ENCODE measurements around the gene ZNF804B. TPM values are rescaled to one million over a fixed set of nuclear protein-coding genes. Genes with fewer than 3 reads are reported as not detected.

ZNF804B gene
- total RNA-seq, 1 experiment from 2014 or later: not detected

- DNase-seq (ENCODE audit: low spot score): no peak
- intact Hi-C loops (cut with micrococcal nuclease; ENCODE audit: unreplicated experiment): no loop called here
- POLR2A ChIA-PET (ENCODE audit: low non-redundant PET): no interaction called here
- BruUV-seq (replicated peaks): no TSS peak
- TF ChIP-seq, protein P1, sequence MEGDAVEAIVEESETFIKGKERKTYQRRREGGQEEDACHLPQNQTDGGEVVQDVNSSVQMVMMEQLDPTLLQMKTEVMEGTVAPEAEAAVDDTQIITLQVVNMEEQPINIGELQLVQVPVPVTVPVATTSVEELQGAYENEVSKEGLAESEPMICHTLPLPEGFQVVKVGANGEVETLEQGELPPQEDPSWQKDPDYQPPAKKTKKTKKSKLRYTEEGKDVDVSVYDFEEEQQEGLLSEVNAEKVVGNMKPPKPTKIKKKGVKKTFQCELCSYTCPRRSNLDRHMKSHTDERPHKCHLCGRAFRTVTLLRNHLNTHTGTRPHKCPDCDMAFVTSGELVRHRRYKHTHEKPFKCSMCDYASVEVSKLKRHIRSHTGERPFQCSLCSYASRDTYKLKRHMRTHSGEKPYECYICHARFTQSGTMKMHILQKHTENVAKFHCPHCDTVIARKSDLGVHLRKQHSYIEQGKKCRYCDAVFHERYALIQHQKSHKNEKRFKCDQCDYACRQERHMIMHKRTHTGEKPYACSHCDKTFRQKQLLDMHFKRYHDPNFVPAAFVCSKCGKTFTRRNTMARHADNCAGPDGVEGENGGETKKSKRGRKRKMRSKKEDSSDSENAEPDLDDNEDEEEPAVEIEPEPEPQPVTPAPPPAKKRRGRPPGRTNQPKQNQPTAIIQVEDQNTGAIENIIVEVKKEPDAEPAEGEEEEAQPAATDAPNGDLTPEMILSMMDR (conservative IDR thresholded peaks at IDR 0.05; ENCODE audit: low read depth, low read length): no peak
- no peak for TF ChIP-seq EZH2 (IDR thresholded peaks at IDR 0.05; ENCODE audit: borderline replicate concordance, low read depth, low read length, poor library complexity, severe bottlenecking)
- Histone ChIP-seq H3K9me3 (ENCODE audit: low read depth, low read length, poor library complexity, severe bottlenecking) (no peaks in the 10 kb centered on the region), H3K4me1 (ENCODE audit: insufficient read depth, low read length, poor library complexity, severe bottlenecking) (no peaks in the 10 kb centered on the region), H3K36me3 (ENCODE audit: insufficient read depth, low read length, poor library complexity, severe bottlenecking) (no peaks in the 10 kb centered on the region), H3K27me3 (replicated peaks; ENCODE audit: insufficient read depth, low read depth, low read length, poor library complexity) (no peaks in the 10 kb centered on the region), H3K27ac (ENCODE audit: low read depth, low read length, poor library complexity, severe bottlenecking) (no peak overlapping the region), H3K4me3 (ENCODE audit: low read depth, low read length, poor library complexity, severe bottlenecking) (no peak overlapping the region)
- CTCF ChIA-PET: interaction anchor here (0.7 kb wide), 1 partner anchor 201 kb away, joined by 3 read pairs; no protein-coding TSS in a partner anchor
Measured at GRCh38 chr7:88806280-88807037, 47.0 kb downstream of the ZNF804B start.

- CTCF ChIA-PET: no interaction called here
- Histone ChIP-seq H3K9me3 (ENCODE audit: low read depth, low read length, poor library complexity, severe bottlenecking) (no peaks in the 10 kb centered on the region), H3K27ac (ENCODE audit: low read depth, low read length, poor library complexity, severe bottlenecking) (no peak overlapping the region), H3K27me3 (replicated peaks; ENCODE audit: insufficient read depth, low read depth, low read length, poor library complexity) (no peaks in the 10 kb centered on the region), H3K36me3 (ENCODE audit: insufficient read depth, low read length, poor library complexity, severe bottlenecking) (no peaks in the 10 kb centered on the region), H3K4me3 (ENCODE audit: low read depth, low read length, poor library complexity, severe bottlenecking) (no peak overlapping the region), H3K4me1 (ENCODE audit: insufficient read depth, low read length, poor library complexity, severe bottlenecking) (no peaks in the 10 kb centered on the region)
- TF ChIP-seq, protein P1 (conservative IDR thresholded peaks at IDR 0.05; ENCODE audit: low read depth, low read length): no peak
- no peak for TF ChIP-seq EZH2 (IDR thresholded peaks at IDR 0.05; ENCODE audit: borderline replicate concordance, low read depth, low read length, poor library complexity, severe bottlenecking)
- intact Hi-C loops (cut with micrococcal nuclease; ENCODE audit: unreplicated experiment): no loop called here
- BruUV-seq (replicated peaks): no TSS peak
- no peak for DNase-seq (ENCODE audit: low spot score)
- POLR2A ChIA-PET (ENCODE audit: low non-redundant PET): no interaction called here
Measured at GRCh38 chr7:88818552-88818951, 59.1 kb downstream of the ZNF804B start.

DNA sequence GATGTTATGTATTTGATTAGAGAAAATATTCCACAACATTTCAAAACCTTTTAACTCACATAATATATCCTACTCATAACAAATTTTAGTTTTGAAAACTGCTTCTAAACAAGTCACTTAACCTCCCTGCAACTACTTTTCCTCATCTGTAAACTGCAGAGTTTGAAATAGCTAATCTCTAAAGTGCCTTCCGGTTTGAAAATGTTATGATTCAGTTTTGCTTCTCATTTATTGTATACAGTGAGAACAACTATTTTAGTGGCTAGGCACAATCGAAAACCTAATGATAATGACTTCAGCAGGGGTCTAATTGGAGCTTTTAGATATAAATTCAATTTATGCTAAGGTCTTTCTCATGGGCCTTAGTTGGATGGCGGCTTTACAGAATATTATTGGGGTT is 66.7 kb downstream of the ZNF804B start:
- no peak overlapping the region for H3K4me3 ChIP-seq (ENCODE audit: low read depth, low read length, poor library complexity, severe bottlenecking)

More for the DNA sequence above, 66.7 kb downstream of the ZNF804B start:
- POLR2A ChIA-PET (ENCODE audit: low non-redundant PET): no interaction called here
- CTCF ChIA-PET: no interaction called here
- H3K9me3 ChIP-seq (ENCODE audit: low read depth, low read length, poor library complexity, severe bottlenecking): no peaks in the 10 kb centered on the region
- TF ChIP-seq, protein P1 (conservative IDR thresholded peaks at IDR 0.05; ENCODE audit: low read depth, low read length): no peak
- BruUV-seq (replicated peaks): no TSS peak
- no peak for DNase-seq (ENCODE audit: low spot score)
- no peaks in the 10 kb centered on the region for H3K36me3 ChIP-seq (ENCODE audit: insufficient read depth, low read length, poor library complexity, severe bottlenecking)
- no peaks in the 10 kb centered on the region for H3K4me1 ChIP-seq (ENCODE audit: insufficient read depth, low read length, poor library complexity, severe bottlenecking)
- H3K27ac ChIP-seq (ENCODE audit: low read depth, low read length, poor library complexity, severe bottlenecking): no peak overlapping the region
- peaks cover 10% of the 10 kb centered on the region for H3K27me3 ChIP-seq (replicated peaks; ENCODE audit: insufficient read depth, low read depth, low read length, poor library complexity)
- intact Hi-C loops (cut with micrococcal nuclease; ENCODE audit: unreplicated experiment): no loop called here
